ENCODE measurements around the gene TMEM109. TPM values are rescaled to one million over a fixed set of nuclear protein-coding genes. Genes with fewer than 3 reads are reported as not detected.
A peak's percentile ranks its signal among the peaks of the same experiment; 100 is the strongest.

Gene TMEM109, protein sequence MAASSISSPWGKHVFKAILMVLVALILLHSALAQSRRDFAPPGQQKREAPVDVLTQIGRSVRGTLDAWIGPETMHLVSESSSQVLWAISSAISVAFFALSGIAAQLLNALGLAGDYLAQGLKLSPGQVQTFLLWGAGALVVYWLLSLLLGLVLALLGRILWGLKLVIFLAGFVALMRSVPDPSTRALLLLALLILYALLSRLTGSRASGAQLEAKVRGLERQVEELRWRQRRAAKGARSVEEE
- polyA plus RNA-seq = 100 to 1,000 TPM; 292 to 631 (median 400) TPM

DNA sequence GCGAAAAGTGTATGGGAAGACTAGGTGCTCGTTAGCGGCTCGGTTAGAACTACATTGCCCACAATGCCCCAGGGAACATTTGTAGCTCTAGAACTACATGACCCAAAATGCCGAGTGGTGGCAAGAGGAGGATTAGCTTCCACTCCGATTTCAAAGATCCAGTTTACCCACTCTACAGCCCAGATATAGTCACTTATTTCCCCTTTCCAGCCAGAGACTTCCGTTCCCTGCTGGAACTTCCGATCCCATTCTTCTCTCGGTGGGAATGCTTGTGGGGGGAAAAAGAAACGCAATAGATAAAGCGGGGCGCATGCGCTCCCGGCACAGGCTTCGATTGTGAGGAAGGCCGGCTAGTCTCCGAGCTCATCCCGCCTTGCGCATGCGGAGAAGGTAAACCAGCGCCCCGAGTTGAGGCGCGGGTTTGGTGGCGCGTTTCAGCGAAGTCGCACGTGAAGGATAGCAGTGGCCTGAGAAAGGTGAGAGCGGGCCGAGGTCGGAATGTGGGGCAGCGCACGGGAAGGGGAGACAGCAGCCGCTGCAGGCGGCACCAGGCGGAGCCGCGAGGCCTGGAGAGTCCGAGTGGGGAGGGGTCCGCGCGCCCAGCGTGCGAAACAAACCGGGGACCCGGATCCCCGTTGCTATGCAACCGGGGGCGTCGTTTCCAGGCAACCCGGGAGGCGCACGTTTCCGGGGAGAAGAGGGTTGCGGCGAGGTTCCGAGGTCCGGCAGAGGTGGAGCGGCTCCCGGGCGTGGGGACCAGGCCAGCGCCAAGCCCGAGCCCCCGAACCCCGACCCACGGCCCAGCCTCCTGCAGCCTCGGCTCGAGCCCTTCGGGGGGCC, at the start of gene TMEM109:
Gene TMEM109 (plus strand): TSS at position 366 of the 840 bp plus-strand sequence. CDS start 5,536 bp downstream, outside the sequence.
- H3K27ac Mint-ChIP-seq = peak within 1 kb of the TSS; percentile 86 to 99 (median 94)
- H3K9me3 Mint-ChIP-seq = no peaks in the 10 kb centered on the region
- H3K4me3 Mint-ChIP-seq = peak within 1 kb of the TSS; percentile 98 to 99 (median 98)
- no peaks in the 10 kb centered on the region for H3K36me3 Mint-ChIP-seq
- DNase-seq = peak; percentile 86 to 88 (median 87)
- peaks cover 6 to 9% (median 7%) of the 10 kb centered on the region in 3 donors for H3K27me3 Mint-ChIP-seq (ENCODE audit: low read depth in 3 of 3)
- peaks cover 63 to 67% of the 10 kb centered on the region in 2 donors for H3K4me1 Mint-ChIP-seq

DNA sequence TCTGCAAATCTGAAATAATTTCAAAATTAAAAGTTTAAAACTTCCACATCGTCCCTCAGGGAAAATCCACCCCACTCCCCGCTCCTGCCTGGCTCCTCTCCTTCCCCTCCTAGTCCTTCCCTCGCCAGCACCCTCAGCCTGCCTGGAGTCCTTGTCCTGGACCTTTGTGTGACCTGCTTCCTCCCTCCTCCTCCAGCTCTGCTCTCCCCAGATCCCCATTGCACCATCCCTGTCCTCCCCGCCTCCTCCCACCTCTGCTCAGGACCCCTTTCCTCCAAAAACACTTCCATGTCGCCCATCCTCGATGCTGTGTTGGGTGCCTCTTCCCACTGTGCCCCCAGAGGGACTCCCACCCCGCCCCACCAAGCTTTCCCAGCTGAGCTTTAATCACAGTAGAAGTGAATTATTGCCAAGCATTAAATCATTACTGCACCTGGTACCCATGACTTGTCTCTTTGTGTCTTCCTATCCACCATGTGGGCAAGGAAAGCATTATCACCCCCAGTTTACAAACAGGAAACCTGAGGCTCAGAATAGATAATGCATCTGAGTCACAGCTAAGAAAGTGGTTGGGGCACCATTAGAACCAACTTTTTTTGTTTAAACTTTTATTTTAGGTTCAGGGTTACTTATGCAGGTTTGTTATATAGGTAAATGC, 49.0 kb upstream of the TMEM109 start:
- H3K27ac Mint-ChIP-seq = no peak overlapping the region
- H3K4me1 Mint-ChIP-seq = peaks cover 0 to 2% of the 10 kb centered on the region in 2 donors
- DNase-seq = no peak
- H3K36me3 Mint-ChIP-seq = no peaks in the 10 kb centered on the region
- peaks cover 2 to 5% (median 2%) of the 10 kb centered on the region in 3 donors for H3K27me3 Mint-ChIP-seq (ENCODE audit: low read depth in 3 of 3)
- H3K4me3 Mint-ChIP-seq = no peak overlapping the region
- H3K9me3 Mint-ChIP-seq = no peaks in the 10 kb centered on the region

DNA sequence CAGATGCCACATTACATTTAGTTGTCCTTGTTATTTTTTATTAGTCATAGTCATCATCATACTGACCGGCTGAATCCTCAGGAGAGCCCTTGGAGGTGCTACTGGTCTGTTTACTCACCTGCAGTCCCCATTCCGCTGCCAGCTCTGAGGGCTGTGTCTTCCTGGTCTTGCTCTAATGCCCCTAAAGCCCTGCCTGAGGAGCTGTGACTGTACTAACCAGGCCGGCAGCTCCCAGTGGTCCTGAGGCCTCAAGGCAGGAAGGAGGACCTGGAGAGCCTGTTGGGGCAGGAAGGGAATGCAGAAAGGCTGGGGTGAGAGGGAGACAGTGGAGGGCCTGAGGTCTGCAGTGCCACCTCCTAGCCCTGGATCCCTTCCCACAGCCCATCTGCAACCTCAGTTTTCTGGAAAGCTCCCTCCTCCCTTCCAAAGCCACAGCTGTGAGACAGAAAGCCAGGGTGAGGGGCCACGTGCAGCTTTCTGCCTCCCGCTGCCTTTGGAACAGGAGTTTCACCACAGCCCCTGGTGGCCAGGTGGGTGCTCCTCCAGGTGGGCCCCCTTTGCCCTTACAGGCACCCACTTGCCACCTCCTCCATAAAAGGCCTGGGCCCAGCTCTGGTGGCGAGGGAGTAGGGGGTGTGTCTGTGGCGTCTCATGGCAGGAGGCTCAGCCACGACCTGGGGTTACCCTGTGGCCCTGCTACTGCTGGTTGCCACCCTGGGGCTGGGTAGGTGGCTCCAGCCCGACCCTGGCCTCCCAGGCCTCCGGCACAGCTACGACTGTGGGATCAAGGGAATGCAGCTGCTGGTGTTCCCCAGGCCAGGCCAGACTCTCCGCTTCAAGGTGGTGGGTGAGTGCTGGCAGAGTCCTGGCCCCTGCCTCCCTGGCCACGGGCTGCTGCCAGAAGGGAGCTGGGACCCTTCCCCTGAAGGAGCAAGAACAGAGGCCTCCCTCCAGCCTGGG, 46.8 kb upstream of the TMEM109 start, which contains the start of gene ZP1:
Gene ZP1 (plus strand): TSS at position 632 of the 960 bp plus-strand sequence. CDS start 20 bp downstream, at position 652.
- Mint-ChIP-seq H3K36me3 (no peaks in the 10 kb centered on the region), H3K27me3 (ENCODE audit: low read depth in 3 of 3) (peaks cover 0 to 5% (median 2%) of the 10 kb centered on the region in 3 donors), H3K27ac (no peak within 1 kb of the TSS), H3K9me3 (no peaks in the 10 kb centered on the region), H3K4me1 (peaks cover 0 to 2% of the 10 kb centered on the region in 2 donors), H3K4me3 (no peak within 1 kb of the TSS)
- no peak for DNase-seq

DNA sequence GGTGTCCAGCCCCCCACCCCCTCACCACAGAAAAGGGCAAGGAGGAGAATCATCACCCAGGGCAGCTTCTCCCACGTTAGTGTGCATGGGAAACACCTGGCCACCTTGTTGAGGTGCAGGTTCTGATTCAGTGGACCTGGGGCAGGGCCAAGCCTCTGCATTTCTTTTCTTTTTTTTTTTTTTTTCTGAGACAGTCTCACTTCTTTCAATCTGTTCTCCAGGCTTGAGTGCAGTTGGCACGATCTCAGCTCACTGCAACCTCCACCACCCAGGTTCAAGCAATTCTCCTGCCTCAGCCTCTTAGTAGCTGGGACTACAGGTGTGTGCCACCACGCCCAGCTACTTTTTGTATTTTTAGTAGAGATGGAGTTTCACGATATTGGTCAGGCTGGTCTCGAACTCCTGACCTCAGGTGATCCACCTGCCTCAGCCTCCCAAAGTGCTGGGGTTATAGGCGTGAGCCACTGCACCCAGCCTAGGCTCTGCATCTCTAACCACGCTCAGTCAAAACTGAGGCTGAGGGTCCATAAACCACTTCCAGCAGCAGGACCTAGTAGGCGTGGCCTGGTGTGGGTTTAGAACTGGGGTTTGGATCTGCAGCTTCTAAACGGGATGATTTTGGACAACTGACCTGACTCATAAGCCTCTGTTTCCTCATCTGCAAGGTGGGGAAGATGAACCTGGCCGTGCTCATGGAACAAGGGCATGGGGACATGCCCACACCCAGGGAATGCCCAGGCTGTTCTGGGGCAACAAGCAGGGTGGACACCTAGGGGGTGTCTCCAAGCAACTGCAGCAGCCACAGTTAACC, 45.9 kb upstream of the TMEM109 start:
- no peak overlapping the region for H3K4me3 Mint-ChIP-seq
- no peak overlapping the region for H3K27ac Mint-ChIP-seq
- no peaks in the 10 kb centered on the region for H3K36me3 Mint-ChIP-seq
- DNase-seq = no peak
- no peaks in the 10 kb centered on the region for H3K9me3 Mint-ChIP-seq
- H3K4me1 Mint-ChIP-seq = peaks cover 0 to 2% of the 10 kb centered on the region in 2 donors
- H3K27me3 Mint-ChIP-seq (ENCODE audit: low read depth in 3 of 3) = peaks cover 0 to 5% (median 4%) of the 10 kb centered on the region in 3 donors

DNA sequence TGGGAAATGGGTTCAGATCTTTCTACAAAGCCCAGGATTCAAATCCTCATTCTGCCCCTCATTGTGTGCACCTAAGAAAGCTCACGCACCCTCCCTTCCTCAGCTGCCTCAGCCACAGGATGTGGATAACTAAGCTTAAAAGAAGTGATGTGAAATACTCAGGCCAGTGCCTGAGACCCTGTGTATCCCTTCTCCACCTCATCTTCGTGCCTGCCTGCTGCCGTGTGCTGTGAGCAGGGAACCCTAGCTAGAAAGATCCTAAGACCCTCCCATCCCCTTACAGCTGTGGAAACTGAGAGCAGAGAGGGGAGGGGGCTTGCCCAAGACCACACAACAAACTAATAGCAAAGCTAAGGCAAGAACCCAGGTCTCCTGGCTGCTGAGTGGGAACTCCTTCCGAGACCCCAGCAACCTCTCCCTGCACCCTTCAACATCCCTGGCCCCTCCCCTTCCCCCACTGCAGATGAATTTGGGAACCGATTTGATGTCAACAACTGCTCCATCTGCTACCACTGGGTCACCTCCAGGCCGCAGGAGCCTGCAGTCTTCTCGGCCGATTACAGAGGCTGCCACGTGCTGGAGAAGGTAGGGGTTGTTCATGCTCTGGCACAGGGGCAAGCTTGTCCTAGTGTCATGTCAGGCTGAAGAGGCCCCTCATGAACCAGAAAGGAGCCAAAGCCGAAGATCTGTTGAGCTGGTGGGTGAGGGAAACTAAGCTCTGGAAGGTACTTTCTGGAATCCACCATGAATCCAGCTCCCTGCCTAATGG, 45.1 kb upstream of the TMEM109 start:
- no peak overlapping the region for H3K4me3 Mint-ChIP-seq
- no peaks in the 10 kb centered on the region for H3K9me3 Mint-ChIP-seq
- no peaks in the 10 kb centered on the region for H3K36me3 Mint-ChIP-seq
- DNase-seq = no peak
- peaks cover 0 to 2% of the 10 kb centered on the region in 2 donors for H3K4me1 Mint-ChIP-seq
- H3K27me3 Mint-ChIP-seq (ENCODE audit: low read depth in 3 of 3) = peaks cover 0 to 5% (median 5%) of the 10 kb centered on the region in 3 donors
- no peak overlapping the region for H3K27ac Mint-ChIP-seq

DNA sequence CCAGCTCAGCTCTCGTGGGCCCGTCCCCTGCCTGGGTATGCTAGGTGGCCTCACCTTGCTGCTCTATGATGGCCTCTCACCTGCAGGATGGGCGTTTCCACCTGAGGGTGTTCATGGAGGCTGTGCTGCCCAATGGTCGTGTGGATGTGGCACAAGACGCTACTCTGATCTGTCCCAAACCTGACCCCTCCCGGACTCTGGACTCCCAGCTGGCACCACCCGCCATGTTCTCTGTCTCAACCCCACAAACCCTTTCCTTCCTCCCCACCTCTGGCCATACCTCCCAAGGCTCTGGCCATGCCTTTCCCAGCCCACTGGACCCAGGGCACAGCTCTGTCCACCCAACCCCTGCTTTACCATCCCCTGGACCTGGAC, 44.5 kb upstream of the TMEM109 start:
- peaks cover 0 to 5% (median 5%) of the 10 kb centered on the region in 3 donors for H3K27me3 Mint-ChIP-seq (ENCODE audit: low read depth in 3 of 3)
- DNase-seq = no peak
- H3K27ac Mint-ChIP-seq = no peak overlapping the region
- H3K4me3 Mint-ChIP-seq = no peak overlapping the region
- no peaks in the 10 kb centered on the region for H3K9me3 Mint-ChIP-seq
- H3K4me1 Mint-ChIP-seq = peaks cover 0 to 2% of the 10 kb centered on the region in 2 donors
- no peaks in the 10 kb centered on the region for H3K36me3 Mint-ChIP-seq

DNA sequence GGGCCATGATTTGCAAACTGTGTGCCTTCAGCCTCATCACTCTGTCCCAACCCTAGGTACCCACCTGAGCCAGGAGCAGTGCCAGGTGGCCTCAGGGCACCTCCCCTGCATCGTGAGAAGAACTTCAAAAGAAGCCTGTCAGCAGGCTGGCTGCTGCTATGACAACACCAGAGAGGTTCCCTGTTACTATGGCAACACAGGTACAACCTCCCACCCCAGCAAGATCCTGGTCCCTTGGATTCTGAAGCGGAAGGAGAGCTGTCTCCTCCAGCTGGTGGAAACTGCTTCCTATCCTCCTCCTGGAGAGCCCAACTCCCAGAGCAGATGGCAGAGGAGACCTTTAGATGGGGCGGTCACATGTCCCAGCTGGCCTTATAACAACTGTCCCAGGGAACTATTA, 43.7 kb upstream of the TMEM109 start:
- Mint-ChIP-seq H3K27me3 (ENCODE audit: low read depth in 3 of 3) (peaks cover 0 to 5% (median 5%) of the 10 kb centered on the region in 3 donors), H3K4me1 (peaks cover 0 to 2% of the 10 kb centered on the region in 2 donors), H3K4me3 (no peak overlapping the region), H3K36me3 (no peaks in the 10 kb centered on the region), H3K9me3 (no peaks in the 10 kb centered on the region), H3K27ac (no peak overlapping the region)
- no peak for DNase-seq

DNA sequence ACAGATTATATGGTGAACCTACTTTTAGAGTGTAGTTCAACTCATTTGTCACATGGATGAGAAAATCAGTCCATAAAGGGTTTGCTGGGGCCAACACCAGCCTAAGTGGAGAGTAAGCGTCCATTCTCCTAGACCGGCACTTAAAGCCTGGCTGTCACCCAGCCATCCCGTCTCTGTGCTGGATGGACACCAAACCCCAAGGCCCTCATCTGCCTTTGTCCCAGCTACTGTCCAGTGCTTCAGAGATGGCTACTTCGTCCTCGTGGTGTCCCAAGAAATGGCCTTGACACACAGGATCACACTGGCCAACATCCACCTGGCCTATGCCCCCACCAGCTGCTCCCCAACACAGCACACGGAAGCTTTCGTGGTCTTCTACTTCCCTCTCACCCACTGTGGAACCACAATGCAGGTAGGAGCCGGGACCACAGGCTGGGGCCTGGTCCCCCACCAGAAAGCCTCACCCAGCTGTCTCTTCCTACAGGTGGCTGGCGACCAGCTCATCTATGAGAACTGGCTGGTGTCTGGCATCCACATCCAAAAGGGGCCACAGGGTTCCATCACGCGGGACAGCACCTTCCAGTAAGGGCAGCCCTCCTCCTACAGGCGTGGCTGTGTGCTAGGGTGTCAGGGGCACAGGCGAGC, 43.1 kb upstream of the TMEM109 start:
- Mint-ChIP-seq H3K4me1 (peaks cover 0 to 2% of the 10 kb centered on the region in 2 donors), H3K4me3 (no peak overlapping the region), H3K27ac (no peak overlapping the region)

DNA sequence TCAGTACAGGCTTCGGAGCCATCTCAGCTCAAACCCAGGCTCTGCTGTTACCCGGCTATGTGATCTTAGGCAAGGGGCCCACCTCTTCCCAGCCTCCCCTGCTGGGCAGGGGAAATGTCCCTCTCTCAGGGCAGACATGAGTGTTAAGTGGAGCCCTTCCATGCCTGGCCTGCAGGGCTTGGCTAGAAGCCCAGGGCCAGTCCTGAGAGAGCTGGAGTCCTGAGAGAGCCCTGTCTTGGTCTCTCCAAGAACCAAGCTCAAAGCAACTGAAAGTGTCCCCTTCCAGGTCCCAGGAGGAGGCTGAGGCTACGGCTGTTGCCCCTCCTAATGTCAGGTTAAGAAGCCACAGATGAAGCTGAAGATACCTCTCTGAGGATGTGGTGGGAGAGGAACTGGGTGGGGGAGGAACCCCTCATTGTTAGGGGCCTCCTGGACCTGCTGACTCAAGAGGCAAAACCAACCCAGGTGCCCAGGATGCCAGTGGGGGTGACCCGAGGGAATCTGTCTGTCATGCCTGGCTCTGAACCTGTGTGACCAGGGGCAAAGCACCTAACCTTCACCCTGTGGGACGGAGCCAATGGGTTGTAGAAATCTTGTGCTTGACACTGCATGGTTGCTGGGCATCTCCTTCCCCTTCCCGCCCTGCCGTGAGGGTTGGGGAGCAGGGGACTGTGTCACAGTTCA, 42.4 kb upstream of the TMEM109 start:
- no peak for DNase-seq
- H3K4me3 Mint-ChIP-seq = no peak overlapping the region

More for the DNA sequence above, 43.1 kb upstream of the TMEM109 start:
- DNase-seq = no peak
- peaks cover 0 to 5% (median 5%) of the 10 kb centered on the region in 3 donors for H3K27me3 Mint-ChIP-seq (ENCODE audit: low read depth in 3 of 3)
- no peaks in the 10 kb centered on the region for H3K9me3 Mint-ChIP-seq
- H3K36me3 Mint-ChIP-seq = no peaks in the 10 kb centered on the region

DNA sequence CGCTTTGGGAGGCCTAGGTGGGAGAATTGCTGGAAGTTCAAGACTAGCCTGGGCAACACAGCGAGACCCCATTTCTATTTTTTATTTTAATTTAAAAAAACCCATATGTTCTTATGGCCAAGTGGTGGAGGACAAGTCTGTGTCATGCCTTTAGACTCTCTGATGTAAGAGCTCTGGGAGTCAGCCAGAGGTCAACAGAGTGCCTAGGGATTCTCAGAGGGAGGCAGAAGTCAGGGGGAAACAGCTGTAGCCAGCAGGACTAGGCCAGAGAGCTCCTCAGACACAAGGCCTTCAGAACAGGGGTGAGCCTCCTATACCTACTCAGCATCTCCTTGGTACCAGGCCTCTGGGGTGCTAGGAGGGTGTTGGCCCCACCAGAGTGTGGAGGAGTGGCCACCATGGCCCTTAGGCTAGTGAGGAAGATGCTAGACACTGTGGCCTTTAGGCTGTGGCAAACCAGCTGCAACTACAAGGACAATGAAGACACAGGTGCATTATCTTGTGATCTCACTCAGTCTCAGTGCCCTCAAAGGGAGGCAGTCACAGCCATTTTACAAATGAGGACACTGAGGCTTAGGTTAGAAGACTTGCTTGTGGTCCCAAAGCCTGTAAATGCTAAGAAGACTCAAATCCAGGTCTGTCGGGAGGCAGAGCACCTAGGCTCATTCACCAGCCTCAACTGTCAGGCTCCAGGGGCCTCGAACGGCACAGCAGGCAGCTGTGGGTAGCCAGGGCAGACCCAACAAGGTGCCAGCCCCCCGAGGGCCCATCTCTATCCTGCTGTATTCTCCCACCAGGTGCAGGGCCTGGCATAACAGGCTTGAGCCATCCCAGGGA, 41.6 kb upstream of the TMEM109 start:
- no peak overlapping the region for H3K27ac Mint-ChIP-seq
- DNase-seq = no peak
- H3K4me1 Mint-ChIP-seq = peaks cover 0 to 2% of the 10 kb centered on the region in 2 donors
- H3K9me3 Mint-ChIP-seq = no peaks in the 10 kb centered on the region
- no peak overlapping the region for H3K4me3 Mint-ChIP-seq
- peaks cover 0 to 4% (median 3%) of the 10 kb centered on the region in 3 donors for H3K27me3 Mint-ChIP-seq (ENCODE audit: low read depth in 3 of 3)
- no peaks in the 10 kb centered on the region for H3K36me3 Mint-ChIP-seq

More for the DNA sequence above, 42.4 kb upstream of the TMEM109 start:
- Mint-ChIP-seq H3K27ac (no peak overlapping the region), H3K36me3 (no peaks in the 10 kb centered on the region), H3K9me3 (no peaks in the 10 kb centered on the region), H3K27me3 (ENCODE audit: low read depth in 3 of 3) (peaks cover 0 to 5% (median 3%) of the 10 kb centered on the region in 3 donors), H3K4me1 (peaks cover 0 to 2% of the 10 kb centered on the region in 2 donors)

Measured in immature natural killer cell (primary cell).